HT1080 (cell line): ENCODE results near the gene PRDX2. TPM values are rescaled to one million over a fixed set of nuclear protein-coding genes. Genes with fewer than 3 reads are reported as not detected.

Source experiments
- DNase-seq: peaks from one replicate; pipeline ENCODE4 v3.0.0-alpha.2; 2015; ENCODE audit warnings: low read depth
- small RNA-seq: library from RNA; depleted of rRNA; stranded (forward); fragments of <200 nt; gene quantifications from one replicate; pipeline ENCODE3, GENCODE V24; 2014
- total RNA-seq: library from RNA; depleted of rRNA; stranded (reverse); fragments of >200 nt; shearing (Covaris generic); gene quantifications from 2 replicates; pipeline ENCODE4 v1.2.3, GENCODE V29; 2014; rRNA removed

PRDX2 gene
- total RNA-seq, 1 experiment from 2014 or later, result 94.3 TPM

DNA sequence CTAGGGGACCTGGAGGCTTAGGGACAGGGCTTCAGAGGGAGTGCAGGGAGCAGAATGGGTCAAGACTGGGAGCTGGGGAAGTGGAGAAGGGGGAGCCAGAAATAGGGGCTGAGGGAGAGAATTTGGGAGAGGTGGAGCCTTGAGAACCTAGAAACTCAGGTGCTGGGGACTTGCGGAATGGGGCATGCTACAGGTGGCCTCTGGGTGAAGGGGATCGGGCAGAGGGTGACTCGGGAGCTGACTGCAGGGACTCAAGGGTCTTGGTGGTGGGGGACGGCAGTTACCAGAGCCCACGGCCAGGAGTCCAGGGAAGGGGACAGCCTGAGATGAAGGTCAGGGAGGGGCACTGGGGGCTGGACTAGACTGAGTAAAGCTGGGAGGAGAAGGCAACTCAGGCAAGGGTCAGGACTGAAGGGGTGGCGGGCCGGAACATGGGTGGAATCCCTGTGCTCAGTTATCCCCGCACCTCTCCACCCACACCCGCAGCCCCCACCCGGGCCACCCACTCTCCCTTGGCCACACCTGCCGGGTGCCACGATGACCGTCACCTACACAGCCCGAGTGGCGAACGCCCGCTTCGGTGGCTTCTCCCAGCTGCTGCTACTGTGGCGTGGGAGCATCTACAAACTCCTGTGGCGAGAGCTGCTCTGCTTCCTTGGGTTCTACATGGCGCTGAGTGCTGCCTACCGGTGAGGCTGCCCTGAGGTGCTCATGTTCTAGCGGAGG is 49.4 kb downstream of the PRDX2 start:
- no peak for DNase-seq

DNA sequence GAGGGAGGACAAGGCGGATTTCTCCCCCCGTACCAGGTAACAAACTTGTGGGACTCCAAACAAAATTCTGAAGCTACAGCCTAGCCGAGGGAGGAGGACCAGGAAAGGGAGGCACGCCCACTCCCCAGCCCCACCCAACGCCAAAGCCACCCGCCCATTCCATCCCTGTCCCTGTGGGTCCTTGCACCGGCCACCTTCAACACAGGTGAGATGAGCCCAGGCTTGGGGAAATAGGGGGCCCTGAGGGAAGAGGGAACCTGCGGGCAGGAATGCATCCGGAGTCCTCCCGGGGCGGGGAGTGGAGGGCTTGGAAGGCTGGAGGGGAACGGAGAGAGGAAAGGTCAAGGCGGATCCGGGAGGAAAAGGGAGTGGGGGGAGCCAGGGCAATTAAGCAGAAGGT is 50.0 kb downstream of the PRDX2 start, which contains the start of gene BEST2:
BEST2 (plus strand) TSS at position 157 of the 400 bp plus-strand sequence. CDS start 802 bp downstream, outside the sequence.
- DNase-seq, result no peak

DNA sequence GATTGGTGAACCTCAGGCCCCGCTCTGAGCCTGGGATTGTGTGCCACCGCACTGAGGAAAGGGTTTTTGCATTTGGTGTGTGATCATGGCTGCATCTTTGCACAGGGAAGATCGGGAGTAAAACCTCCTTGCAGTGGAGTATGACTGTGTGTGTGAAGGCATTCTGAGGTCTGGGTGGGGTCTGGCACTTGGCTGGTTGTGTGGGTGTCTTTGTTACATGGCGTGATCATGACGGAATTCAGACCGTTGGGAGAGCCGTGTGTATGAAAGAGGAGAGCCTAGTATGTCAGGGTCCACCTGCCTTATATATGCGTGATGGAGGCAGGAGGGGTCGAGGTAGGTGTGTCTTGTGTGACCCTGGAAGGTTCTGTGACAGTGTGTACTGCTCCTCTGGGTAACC is 50.7 kb downstream of the PRDX2 start:
- DNase-seq, result no peak

DNA sequence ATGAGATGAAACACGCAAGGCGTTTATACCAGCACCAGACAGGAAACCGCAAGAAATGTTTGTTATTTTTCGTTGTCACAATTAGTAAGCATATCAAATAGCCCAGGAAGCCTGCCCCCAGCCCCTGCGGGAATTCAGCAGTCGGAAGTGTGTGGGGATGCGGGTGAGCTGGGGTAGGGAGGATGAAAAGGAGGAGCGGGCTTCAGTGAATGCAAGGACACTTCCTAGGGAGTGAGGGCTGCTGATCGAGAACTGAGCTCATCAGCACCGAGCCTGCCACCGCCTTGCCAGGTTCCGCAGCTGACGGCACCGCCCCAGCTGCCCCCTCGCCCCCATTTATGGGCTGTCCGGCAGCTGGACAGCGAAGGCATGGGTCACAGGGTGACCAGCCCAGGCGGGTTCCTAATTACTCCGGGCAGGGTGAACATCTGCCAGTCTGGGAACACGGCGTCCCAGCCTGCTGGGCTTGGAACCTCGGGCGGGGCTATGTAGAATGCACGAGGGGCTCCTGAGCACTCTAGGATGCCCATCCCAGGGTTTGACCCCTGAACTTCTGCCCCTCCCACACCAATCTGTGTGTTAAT is 51.6 kb downstream of the PRDX2 start:
- peak; percentile 40 for DNase-seq

DNA sequence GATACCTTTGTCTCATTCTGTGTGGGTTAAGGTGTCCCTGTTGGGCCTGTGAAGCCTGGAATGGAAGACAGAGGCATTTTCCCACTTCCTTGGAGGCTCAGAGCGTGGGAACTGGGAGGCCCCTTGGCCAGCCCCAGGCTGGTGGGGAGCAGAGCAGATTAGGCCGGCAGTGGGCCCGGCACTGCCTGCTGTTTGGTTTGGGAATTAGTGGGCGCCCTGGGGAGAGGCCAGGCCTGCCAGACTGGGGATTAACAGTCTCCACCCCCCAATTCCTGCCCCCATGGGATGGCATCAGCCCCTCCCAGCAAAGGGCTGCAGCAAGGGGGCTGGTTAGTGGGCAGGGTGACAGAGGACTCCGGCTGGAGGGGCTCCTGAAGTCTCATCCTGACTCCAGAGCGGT is 53.1 kb downstream of the PRDX2 start:
- DNase-seq, result no peak

Small RNA genes within 50 kb of the gene (small RNA-seq; reads per million reads assigned to genes)
- gene MIR5684, result not detected

Other genes starting within 250 kb of the PRDX2 start
- 3.4 and 7.0 TPM in 2 replicates for gene ZNF490, start 191.0 kb downstream of the PRDX2 start, total RNA-seq
- 19.9 and 20.5 TPM in 2 replicates for gene ZNF791, start 190.9 kb downstream of the PRDX2 start, total RNA-seq
- gene MAN2B1, start 135.1 kb downstream of the PRDX2 start, total RNA-seq, result 31.2 and 38.5 TPM in 2 replicates
- gene WDR83, start 135.0 kb downstream of the PRDX2 start, total RNA-seq, result 12.5 and 18.2 TPM in 2 replicates
- 90.0 and 103 TPM in 2 replicates for gene DHPS, start 119.9 kb downstream of the PRDX2 start, total RNA-seq
- not detected in 2 replicates for gene GNG14, start 113.8 kb downstream of the PRDX2 start, total RNA-seq
- 14.0 and 22.2 TPM in 2 replicates for gene FBXW9, start 105.2 kb downstream of the PRDX2 start, total RNA-seq
- gene TNPO2, start 77.9 kb downstream of the PRDX2 start, total RNA-seq, result 11.8 and 19.1 TPM in 2 replicates
- 290 and 342 TPM in 2 replicates for gene TRIR, start 67.1 kb downstream of the PRDX2 start, total RNA-seq
- gene GET3, start 64.3 kb downstream of the PRDX2 start, total RNA-seq, result 138 and 140 TPM in 2 replicates
- gene BEST2, start 50.0 kb downstream of the PRDX2 start, total RNA-seq, result not detected in 2 replicates
- 4.7 and 6.9 TPM in 2 replicates for gene HOOK2, start 26.2 kb downstream of the PRDX2 start, total RNA-seq
- 33.9 and 38.1 TPM in 2 replicates for gene JUNB, start 10.3 kb downstream of the PRDX2 start, total RNA-seq
- gene THSD8, start 269 bp upstream of the PRDX2 start, total RNA-seq, result not detected in 2 replicates
- 52.9 and 68.6 TPM in 2 replicates for gene RNASEH2A, start 4.8 kb upstream of the PRDX2 start, total RNA-seq
- gene RTBDN, start 32.8 kb upstream of the PRDX2 start, total RNA-seq, result not detected in 2 replicates
- gene MAST1, start 36.7 kb upstream of the PRDX2 start, total RNA-seq, result 1.9 and 3.2 TPM in 2 replicates
- gene DNASE2, start 79.6 kb upstream of the PRDX2 start, total RNA-seq, result 0.70 and 0.74 TPM in 2 replicates
- gene KLF1, start 85.4 kb upstream of the PRDX2 start, total RNA-seq, result not detected in 2 replicates
- gene GCDH, start 89.4 kb upstream of the PRDX2 start, total RNA-seq, result 29.0 and 29.7 TPM in 2 replicates
- 0.24 TPM in 1 of 2 replicates, not detected in the other for gene SYCE2, start 117.5 kb upstream of the PRDX2 start, total RNA-seq
- gene FARSA, start 131.9 kb upstream of the PRDX2 start, total RNA-seq, result 192 and 239 TPM in 2 replicates
- 1,453 and 1,684 TPM in 2 replicates for gene CALR, start 136.8 kb upstream of the PRDX2 start, total RNA-seq
- 178 and 212 TPM in 2 replicates for gene RAD23A, start 144.1 kb upstream of the PRDX2 start, total RNA-seq
- 75.2 and 77.3 TPM in 2 replicates for gene GADD45GIP1, start 155.4 kb upstream of the PRDX2 start, total RNA-seq
- 0.17 and 0.31 TPM in 2 replicates for gene DAND5, start 167.8 kb upstream of the PRDX2 start, total RNA-seq
- gene NFIX, start 193.7 kb upstream of the PRDX2 start, total RNA-seq, result 12.4 and 21.7 TPM in 2 replicates